Activated CD4-positive, alpha-beta T cell treated with anti-CD3 and anti-CD28 coated beads, Interleukin-2, Interleukin-4, amounts not matched to agents 100 ng/mL and 50 ng/mL, durations not matched to agents 16 hours and 8 hours (primary cell): ENCODE data around the gene PICK1.

Source experiments
- DNase-seq: peaks from one replicate; pipeline ENCODE4 v3.0.0-alpha.2; 2020; ENCODE audit warnings: low spot score

Gene PICK1

DNA sequence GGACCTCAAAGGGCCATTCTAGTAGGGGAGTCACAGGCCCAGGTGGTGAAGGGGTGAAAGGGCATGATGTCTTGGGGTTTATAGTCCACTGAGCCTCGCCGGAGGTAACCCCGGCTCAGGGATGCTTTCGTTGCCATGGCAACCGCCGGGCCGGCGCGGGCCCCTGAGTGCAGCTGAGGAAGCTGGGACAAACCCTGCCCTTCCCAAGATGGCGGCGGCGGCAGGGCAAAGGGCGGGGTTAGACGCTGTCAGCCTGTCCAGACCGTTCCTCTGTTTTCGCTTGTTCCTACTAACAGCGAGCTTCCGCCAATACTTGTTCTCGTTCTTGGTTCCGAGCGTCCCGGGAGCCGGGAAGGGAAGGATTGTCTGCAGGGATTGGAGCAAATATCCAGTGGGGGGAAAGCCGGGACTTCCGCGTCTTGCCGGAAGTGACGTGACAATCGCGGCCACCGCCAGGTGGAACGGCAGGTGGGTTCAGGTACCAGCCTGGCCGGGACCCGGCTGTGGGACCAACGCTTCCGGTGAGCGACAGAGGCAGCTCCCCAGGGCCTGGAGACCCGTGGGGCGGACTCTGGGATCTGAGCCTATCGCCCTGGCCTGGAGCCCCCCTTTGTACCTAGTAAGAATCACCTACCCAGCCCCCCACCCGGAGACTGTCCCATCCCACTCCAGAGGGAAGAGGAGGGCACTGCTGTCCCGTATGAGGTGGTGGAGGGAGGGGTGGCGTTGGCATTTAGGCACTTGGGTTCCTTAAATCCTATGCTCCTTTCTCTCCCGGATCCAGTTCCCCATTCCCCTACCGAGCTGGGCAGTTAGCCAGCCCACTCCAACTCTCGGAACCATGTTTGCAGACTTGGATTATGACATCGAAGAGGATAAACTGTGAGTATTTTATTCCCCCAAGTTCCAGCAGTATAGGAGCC is at the start of gene PICK1:
TSS of gene PICK1 (plus strand) at position 436 of the 923 bp plus-strand sequence. CDS start at position 842, 406 bp downstream.
- DNase-seq: peak; percentile 84

DNA sequence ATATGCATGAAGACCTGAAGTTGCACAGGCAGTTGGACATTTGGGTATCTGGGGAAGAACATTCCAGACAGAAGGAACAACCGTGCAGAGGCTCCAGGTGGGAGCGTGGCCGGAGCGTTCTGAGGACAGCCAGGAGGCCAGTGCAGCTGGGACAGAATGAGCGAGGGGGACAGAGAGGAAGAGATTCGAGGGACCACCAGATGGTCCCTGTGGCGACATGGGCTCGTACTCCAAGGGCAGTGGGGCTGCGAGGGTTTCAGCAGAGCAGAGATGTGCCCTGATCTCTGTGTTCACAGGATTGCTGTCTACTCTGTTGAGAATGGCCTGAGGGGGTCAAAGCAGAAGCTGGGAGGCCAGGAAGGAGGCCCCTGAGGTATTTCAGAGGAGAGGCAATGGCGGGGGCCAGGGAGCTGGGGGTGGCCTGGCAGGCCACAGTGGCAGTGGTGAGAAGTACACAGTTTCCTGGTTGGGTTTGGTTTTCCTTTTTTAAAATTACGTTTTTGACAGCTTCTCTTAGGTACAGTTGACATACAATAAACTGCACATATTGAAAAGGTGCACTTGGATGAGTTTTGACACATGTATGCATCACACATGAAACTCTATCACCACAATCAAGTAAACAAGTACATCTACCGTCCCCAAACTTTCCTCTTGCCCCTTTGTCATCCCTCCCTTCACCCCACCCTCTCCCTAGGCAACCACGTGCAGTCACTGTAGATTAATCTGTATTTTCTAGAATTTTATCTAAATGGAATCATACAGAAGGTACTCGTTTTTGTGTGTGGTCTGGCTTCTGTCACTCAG is 48.0 kb upstream of the PICK1 start:
- no peak for DNase-seq

DNA sequence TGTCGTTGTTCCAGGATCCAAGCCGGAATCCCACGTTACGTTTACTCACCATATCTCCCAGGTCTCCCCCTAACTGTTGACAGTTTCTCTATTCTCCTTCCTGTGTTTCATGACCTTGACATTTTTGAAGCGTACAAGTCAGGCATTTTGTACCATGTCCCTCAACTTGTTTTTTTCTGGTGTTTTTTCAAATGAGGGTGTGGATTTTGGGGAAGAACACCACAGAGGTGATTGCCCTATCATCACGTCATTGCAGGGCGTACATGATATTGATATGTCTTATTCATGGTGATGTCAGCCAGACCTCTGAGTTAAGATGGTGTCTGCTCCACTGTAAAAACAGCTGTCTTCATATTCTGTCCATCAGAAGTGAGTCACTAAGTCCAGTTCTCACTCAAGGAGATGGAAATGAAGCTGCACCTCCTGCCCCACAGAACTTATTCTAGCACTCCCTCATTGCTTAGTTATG is 44.6 kb upstream of the PICK1 start:
- no peak for DNase-seq

DNA sequence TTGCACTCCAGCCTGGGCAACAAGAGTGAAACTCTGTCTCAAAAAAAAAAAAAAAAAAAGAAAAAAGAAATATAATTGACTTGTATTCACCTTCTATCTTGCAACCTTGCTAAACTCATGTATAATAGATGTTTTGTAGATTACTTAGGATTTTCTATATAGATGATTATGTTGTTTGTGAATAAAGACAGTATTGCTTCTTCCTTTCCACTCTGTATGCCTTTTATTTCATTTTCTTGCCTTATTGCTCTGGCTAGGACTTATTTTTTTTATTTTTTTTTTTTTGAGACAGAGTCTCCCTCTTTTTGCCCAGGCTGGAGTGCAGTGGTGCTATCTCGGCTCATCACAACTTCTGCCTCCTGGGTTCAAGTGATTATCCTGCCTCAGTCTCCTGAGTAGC is 43.1 kb upstream of the PICK1 start:
- no peak for DNase-seq

DNA sequence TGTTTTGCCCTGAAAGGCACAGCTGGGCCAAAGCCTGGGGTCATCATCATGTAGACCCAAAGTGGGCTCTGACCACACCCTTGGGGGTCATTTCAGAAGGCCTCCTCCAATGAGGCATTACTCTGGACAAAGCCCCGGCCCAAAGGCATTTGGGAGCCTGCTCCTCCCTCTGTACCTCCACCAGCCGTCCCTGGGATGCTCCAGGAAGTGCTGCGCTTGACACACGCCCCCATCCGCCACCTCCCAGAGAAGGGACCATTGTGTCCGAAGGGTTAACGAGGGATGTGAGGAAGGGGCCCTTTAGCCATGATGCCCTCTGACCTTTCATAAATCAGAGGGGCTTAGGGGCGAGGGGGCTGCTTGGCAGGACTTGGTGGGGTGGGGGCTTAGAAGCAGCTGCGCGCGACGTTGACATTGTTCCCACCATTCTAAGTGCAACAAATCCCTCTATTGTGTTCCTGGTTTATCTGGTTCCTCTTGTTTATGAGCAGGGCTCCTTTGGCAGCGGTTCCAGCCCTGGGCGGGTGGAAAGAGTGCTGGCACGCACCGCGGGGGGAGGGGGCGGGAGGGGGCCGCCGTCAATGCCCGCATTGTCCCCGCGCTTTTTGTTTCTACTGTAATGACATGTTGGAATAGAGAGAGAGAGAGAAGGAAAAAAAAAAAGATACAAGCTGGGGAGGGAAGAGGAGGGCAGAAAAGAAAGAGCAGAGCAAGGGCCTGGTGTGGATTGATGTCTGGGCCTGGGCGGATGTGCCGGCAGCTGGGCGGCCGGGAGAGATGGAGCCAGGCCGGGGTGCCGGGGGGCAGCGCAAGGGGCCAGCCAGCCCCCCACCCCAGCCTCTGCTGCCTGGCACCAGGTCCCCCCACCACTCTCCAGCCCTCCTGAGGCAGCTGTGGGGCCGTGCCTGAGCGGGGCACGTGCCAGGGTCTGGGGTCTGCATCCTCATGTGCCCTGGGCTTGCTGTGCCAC is 40.7 kb upstream of the PICK1 start:
- no peak for DNase-seq

- DNase-seq: no peak
These were observed 39.8 kb upstream of the PICK1 start for GRCh38 chr22:38017272-38017920.

DNA sequence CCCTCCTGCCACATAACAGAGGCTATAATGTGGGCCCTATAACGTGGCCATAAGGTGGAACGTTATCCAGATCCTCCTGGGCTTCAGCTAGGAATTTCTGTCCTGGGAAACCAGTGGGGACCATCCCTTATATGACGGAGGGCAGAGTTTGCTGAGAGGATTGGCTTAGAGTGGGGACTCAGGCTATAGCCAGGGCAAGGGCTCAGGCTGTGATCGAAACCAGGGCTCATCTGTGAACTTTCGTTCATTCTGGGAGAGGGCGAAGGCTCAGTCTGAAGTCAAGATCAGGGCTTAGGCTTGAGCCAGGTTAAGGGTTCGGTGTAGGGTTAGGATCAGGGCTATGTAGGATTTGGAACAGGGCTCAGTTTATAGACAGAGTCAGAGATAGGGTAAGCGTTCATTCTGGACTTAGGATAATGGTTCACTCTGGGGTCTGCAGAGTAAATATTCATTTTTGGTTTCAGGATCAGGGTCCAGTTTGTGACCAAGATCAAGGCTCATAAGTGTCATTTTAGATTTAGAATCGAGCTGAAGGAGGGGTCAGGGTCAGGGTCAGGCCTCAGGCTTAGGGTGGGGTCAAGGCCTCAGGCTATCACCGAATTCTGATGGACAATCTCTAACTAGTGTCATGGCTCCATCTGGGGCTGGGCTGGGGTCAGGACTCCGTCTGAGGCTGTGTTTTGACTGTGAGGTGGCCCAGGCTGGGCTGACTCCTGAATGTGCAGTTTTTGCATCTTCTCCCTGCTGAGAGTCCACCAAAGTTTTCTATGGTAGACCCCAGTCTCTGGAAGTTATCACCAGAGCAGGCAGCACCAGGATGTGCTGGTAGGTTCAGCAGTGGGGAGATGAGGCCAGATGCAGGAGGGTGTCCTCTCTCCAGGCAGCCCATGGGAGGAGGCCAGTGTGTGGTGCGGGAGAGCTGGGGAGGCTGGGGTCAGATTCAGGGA is 39.0 kb upstream of the PICK1 start:
- no peak for DNase-seq

- DNase-seq: no peak
These were observed 38.0 kb upstream of the PICK1 start for GRCh38 chr22:38018938-38019827.

DNA sequence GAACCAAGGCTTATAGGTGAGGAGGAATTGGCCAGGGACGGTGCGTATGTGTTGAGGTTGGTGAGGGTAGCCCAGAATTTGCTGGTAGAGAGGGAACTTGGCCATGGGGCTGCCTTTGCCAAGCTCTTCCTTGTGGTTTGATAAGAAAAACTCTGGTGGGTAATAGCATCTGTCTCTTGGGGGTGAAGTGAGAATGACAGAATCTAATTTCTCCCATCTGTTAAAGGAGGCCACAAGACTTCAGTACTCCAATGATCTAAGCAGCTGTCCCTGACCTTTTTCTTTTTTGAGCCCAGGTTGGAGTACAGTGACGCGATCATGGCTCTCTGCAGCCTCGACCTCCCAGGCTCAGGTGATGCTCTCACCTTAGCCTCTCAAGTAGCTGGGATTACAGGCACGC is 36.0 kb upstream of the PICK1 start:
- DNase-seq: no peak

- DNase-seq: no peak
These were observed 34.2 kb upstream of the PICK1 start for GRCh38 chr22:38023045-38023444.

- DNase-seq: no peak
These were observed 31.7 kb upstream of the PICK1 start for GRCh38 chr22:38025514-38025913.

DNA sequence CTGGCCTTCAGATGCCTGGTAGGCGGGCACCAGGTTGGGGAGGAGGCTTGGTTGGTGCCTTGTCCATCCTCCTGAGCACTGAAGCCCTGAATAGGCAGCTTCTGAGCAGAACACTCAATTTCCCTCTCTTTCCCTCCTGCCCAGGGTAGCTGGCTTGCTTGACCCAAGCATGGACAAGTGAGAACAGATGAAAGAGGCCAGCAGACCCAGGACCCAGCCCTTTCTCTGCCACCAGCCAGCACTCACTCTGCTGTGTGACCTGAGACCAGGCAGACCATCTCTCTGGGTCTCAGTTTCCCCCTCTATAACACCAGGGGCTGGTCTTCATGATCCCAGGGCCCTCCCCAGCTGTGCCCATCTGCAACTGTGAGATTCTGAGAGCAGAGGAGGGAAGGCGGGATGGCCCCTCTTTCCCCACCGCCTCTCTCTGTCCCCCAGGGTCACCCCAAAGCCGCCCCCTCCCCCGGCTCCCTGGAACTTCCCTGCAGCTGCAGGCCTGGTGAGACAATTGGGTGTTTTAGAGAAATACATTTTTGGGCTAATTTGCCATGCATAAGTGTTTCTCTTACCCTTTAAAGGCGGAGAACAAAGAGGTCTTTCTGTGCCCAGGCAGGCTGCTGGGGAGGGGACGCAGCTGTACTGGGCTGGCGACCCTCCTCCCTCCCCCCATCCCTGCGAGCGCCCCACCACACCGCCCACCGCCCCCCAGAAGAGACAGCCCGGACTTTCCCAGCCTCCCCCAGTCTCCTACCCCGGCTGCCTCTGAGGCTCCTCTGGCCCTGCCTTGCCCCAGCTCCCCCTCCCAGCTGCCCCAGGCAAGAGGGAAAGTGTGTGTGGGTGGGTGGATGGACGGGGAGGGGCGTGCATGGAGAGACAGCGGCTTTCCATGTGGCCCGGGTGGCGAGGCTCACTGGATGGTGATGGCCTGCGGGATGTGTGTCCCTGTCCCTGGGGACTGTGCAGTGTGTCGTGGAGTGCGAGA is 30.8 kb upstream of the PICK1 start:
- DNase-seq: no peak

DNA sequence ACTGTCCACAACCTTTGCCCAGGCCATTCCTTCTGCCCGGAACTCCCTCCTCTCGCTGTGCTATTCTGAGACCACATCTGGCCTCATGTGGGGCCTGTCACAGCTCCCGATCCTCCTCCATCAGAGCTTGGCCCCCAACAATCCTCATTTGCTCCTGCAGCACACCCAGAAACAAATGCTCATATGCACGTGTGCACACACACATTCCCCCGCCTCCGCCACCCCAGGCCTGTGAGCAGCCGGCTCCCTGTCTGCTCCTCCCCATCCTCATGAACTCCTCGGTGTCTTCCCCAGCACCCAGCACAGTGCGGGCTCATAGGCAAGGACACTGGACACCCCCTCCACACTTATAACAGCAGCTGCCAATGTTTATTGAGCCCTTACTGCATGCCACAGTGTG is 29.7 kb upstream of the PICK1 start:
- DNase-seq: no peak

GRCh38 chr22:38028344-38029130 is 28.7 kb upstream of the PICK1 start:
- no peak for DNase-seq

- no peak for DNase-seq
These were observed 27.8 kb upstream of the PICK1 start for GRCh38 chr22:38029370-38029769.

DNA sequence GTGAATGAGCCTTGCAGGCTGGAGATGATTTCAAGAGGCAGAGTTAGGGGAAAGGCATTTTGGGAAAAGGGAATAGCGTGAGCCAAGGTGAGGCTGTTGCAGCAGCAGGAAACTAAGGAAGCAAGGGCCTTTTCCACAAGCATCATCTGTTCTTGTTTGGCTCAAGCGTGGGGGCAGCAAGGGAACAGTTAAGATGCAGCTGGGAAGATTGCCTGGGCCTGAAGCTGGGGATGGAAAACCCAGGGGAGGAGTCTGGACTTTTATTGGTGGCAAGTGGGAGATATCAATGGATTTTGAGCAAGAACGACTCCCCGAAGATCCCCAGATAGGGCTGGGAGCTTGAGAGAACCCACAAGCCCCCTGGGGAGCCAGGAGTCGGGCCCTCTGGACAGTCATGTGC is 27.3 kb upstream of the PICK1 start:
- no peak for DNase-seq
